Body of pancreas (tissue), 4 donors: Measurements from ENCODE around the gene DEPDC5. TPM values are rescaled to one million over a fixed set of nuclear protein-coding genes. Genes with fewer than 3 reads are reported as not detected.
"Not testable (repeated sequence)": the region's sequence is repeated elsewhere in the genome, so short reads cannot be mapped to it uniquely, and the experiment has no call there.

Experiments
- ATAC-seq: fragments of 150-250 bp; one replicate; pipeline ENCODE4 v1.9.1; 2016
- DNase-seq, 4 donors: peaks; one replicate each; pipeline ENCODE4 v3.0.0-alpha.2; 2019
- H3K27ac ChIP-seq, 4 donors: fragments of 200-600 bp; sonication (generic); 1 replicate in 3 of 4; 2 replicates in 1 of 4; pipeline versions ENCODE4 v1.5.1 to v1.6.1; 2016 to 2019; ENCODE audit warnings: mild to moderate bottlenecking in 1 of 4, mixed read lengths in 1 of 4, moderate library complexity in 1 of 4
- H3K27me3 ChIP-seq, 2 donors: fragments of 200-600 bp; sonication (generic); one replicate each; pipeline ENCODE4 v1.6.0; 2016; ENCODE audit warnings: mild to moderate bottlenecking in 1 of 2
- H3K36me3 ChIP-seq, 2 donors: fragments of 200-600 bp; sonication (generic); replicated peaks in 1 of 2; 2 replicates each; pipeline ENCODE4 v1.5.1; 2016; ENCODE audit warnings: low read depth in 2 of 2; ENCODE audit not compliant: insufficient read depth in 1 of 2
- H3K4me1 ChIP-seq: fragments of 200-600 bp; sonication (generic); one replicate; pipeline ENCODE4 v1.6.0; 2016
- H3K4me3 ChIP-seq, 2 donors: fragments of 200-600 bp; sonication (generic); 1 replicate in 1 of 2; 2 replicates in 1 of 2; pipeline ENCODE4 v1.5.1; 2016 to 2019
- H3K9me3 ChIP-seq, 3 donors: fragments of 200-600 bp; sonication (generic); 1 replicate in 2 of 3; 2 replicates in 1 of 3; pipeline ENCODE4 v1.5.1; 2016
- POLR2A ChIP-seq, 3 donors: fragments of 450-650 bp; IDR thresholded peaks; one replicate each; pipeline ENCODE4 v1.6.1; 2016; ENCODE audit warnings: antibody characterized with exemption in 3 of 3, mild to moderate bottlenecking in 2 of 3
- WGBS, 2 donors: methylation state at CpG; one replicate each; pipeline ENCODE4 v1.1.5; 2017; 5-methylcytosine and 5-hydroxymethylcytosine counted together
- intact Hi-C: fragments of 100-400 bp; cut with DNase I; formaldehyde crosslinking; loops from one replicate; pipeline ENCODE4 v1.15.1; 2023
- total RNA-seq, 2 donors: library from RNA; depleted of rRNA; stranded (reverse); fragments of >200 nt; gene quantifications; one replicate each; pipeline ENCODE4 v1.1.0, GENCODE V29; 2016
- TF ChIP-seq, protein P1 (sequence below), 7 experiments: fragments of 450-650 bp in 4 of 7; fragments of 200-600 bp in 3 of 7; sonication (generic) in 3 of 7; IDR thresholded peaks; one replicate each; pipeline ENCODE4 v1.5.1; 2016 to 2019; ENCODE audit warnings: antibody characterized with exemption in 7 of 7

The DEPDC5 gene
- total RNA-seq, 2 donors from 2014 or later = 21.4 to 40.0 TPM

DNA sequence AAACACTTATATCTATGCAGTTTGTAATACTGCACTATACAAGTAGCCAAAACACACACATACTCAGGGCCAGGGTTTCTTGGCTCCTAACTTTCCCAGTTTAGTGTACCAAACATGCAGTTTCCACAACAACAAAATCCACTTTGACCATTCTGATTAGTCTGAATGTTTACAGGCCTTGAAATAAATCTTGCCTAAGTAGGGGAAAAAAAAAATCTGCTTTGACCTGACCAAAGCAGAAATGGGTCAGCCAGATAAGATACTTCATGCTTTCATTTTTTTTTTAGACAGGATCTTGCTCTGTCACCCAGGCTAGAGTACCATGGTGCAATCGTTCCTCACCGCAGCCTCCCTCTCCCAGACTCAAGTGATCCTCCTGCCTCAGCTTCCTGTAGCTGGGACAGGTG, 14.0 kb upstream of the DEPDC5 start:
- peak; percentile 92 for ATAC-seq

DNA sequence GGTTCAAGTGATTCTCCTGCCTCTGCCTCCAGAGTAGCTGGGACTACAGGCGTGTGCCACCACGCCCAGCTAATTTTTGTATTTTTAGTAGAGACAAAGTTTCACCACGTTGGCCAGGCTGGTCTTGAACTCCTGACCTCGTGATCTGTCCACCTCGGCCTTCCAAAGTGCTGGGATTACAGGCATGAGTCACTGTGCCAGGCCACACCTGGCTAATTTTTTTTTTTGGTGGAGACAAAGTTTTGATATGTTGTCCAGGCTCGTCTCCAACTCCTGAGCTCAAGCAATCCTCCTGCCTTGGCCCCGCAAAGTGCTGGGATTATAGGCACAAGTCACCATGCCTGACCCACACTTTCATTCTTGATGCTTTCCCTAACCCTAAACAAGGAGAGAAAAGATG, 13.5 kb upstream of the DEPDC5 start:
- Histone ChIP-seq H3K27ac (peak overlapping the region in 3 of 4 donors; percentile 1 to 71 (median 66)), H3K4me1 (peaks cover 24% of the 10 kb centered on the region)

More for the DNA sequence above, 14.0 kb upstream of the DEPDC5 start:
- intact Hi-C loops = no loop called here
- no peak for TF ChIP-seq POLR2A (IDR thresholded peaks at IDR 0.05)
- TF ChIP-seq, protein P1, sequence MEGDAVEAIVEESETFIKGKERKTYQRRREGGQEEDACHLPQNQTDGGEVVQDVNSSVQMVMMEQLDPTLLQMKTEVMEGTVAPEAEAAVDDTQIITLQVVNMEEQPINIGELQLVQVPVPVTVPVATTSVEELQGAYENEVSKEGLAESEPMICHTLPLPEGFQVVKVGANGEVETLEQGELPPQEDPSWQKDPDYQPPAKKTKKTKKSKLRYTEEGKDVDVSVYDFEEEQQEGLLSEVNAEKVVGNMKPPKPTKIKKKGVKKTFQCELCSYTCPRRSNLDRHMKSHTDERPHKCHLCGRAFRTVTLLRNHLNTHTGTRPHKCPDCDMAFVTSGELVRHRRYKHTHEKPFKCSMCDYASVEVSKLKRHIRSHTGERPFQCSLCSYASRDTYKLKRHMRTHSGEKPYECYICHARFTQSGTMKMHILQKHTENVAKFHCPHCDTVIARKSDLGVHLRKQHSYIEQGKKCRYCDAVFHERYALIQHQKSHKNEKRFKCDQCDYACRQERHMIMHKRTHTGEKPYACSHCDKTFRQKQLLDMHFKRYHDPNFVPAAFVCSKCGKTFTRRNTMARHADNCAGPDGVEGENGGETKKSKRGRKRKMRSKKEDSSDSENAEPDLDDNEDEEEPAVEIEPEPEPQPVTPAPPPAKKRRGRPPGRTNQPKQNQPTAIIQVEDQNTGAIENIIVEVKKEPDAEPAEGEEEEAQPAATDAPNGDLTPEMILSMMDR (IDR thresholded peaks at IDR 0.05) = no peak
- DNase-seq = peak; percentile 31 to 70 (median 47)
- Histone ChIP-seq H3K27ac (peak overlapping the region; percentile 1 to 71 (median 40)), H3K36me3 (no peaks in the 10 kb centered on the region), H3K4me1 (peaks cover 24% of the 10 kb centered on the region), H3K9me3 (no peaks in the 10 kb centered on the region), H3K4me3 (no peak overlapping the region), H3K27me3 (no peaks in the 10 kb centered on the region)
- 18 to 58% methylated on average over 2 of the region's 2 CpGs for WGBS, 2 donors

DNA sequence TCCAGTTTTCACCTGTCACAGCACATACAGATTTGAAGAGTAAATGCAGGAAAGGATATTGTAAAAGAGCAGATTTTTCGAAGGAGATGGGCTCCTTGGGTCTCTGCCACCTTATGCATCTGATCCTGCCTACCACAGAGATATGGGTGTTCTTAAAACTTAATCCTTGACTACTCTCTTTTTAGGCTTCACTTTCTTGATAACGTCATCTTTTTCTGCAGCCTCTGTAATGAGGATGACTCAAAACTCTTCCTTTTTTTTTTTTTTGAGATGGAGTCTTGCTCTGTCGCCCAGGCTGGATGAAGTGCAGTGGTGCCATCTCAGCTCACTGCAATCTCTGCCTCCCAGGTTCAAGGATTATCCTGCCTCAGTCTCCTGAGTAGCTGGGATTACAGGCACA, 11.7 kb upstream of the DEPDC5 start:
- TF ChIP-seq POLR2A (IDR thresholded peaks at IDR 0.05) = no peak
- TF ChIP-seq, protein P1 (IDR thresholded peaks at IDR 0.05) = no peak

More for the DNA sequence above, 13.5 kb upstream of the DEPDC5 start:
- WGBS, 2 donors = 45 to 52% methylated on average over 5 to 7 of the region's 7 CpGs
- H3K36me3 ChIP-seq, H3K4me3 ChIP-seq, H3K27me3 ChIP-seq, H3K9me3 ChIP-seq, intact Hi-C loops, ATAC-seq: not testable (repeated sequence)
- DNase-seq = peak in 1 of 4 donors; percentile 17

DNA sequence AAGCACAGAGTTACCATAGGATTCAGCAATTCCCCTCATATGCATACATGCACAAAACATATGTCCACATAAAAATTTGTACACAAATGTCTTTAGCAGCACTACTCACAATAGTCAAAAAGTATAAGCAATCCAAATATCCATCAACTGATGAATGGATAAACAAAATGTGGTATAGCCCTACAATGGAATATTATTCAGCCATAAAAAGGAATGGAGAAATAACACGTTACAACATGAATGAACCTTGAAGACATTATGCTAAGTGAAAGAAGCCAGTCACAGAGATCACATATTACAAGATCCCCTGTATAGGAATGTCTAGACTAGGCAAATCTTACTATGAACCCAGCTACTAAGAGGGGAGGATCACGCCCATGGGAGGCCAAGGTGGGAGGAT, 11.1 kb upstream of the DEPDC5 start:
- Histone ChIP-seq H3K36me3 (no peaks in the 10 kb centered on the region), H3K27ac (no peak overlapping the region), H3K4me1 (peaks cover 30% of the 10 kb centered on the region), H3K27me3 (no peaks in the 10 kb centered on the region), H3K9me3 (no peaks in the 10 kb centered on the region), H3K4me3 (no peak overlapping the region)
- intact Hi-C loops = no loop called here
- WGBS, 2 donors = 96% methylated on average over 2 of the region's 2 CpGs
- no peak for DNase-seq
- no peak for ATAC-seq
- no peak for TF ChIP-seq POLR2A (IDR thresholded peaks at IDR 0.05)
- TF ChIP-seq, protein P1 (IDR thresholded peaks at IDR 0.05) = no peak

More for the DNA sequence above, 11.7 kb upstream of the DEPDC5 start:
- intact Hi-C loops = no loop called here
- no peak for DNase-seq
- 75 to 84% methylated on average over 3 of the region's 3 CpGs for WGBS, 2 donors
- Histone ChIP-seq H3K4me1 (peaks cover 29% of the 10 kb centered on the region), H3K27ac (no peak overlapping the region), H3K9me3 (no peaks in the 10 kb centered on the region), H3K4me3 (no peak overlapping the region), H3K36me3 (no peaks in the 10 kb centered on the region), H3K27me3 (no peaks in the 10 kb centered on the region)
- ATAC-seq = no peak

DNA sequence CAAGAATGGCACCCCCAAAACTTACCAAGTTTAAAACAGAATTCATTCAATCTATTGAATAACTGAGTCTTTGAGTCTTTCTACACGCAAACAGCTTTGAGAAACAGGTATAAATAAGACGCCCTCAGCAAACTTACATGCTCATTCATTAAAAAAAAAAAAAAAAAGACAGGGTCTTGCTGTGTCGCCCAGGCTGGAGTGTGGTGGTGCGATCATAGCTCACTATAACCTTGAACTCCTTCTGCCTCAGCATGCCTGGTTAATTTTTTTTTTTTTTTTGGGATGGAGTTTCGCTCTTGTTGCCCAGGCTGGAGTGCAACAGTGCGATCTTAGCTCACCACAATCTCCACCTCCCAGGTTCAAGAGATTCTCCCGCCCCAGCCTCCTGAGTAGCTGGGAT, 9.9 kb upstream of the DEPDC5 start:
- peaks cover 37% of the 10 kb centered on the region for H3K4me1 ChIP-seq
- 90 to 95% methylated on average over 7 of the region's 7 CpGs for WGBS, 2 donors
- ATAC-seq = no peak

More for the DNA sequence above, 9.9 kb upstream of the DEPDC5 start:
- no peak overlapping the region for H3K4me3 ChIP-seq
- H3K27ac ChIP-seq = no peak overlapping the region
- no peaks in the 10 kb centered on the region for H3K27me3 ChIP-seq
- no peaks in the 10 kb centered on the region for H3K9me3 ChIP-seq
- no peaks in the 10 kb centered on the region for H3K36me3 ChIP-seq
- no peak for DNase-seq
- intact Hi-C loops = no loop called here
- no peak for TF ChIP-seq POLR2A (IDR thresholded peaks at IDR 0.05)
- TF ChIP-seq, protein P1 (IDR thresholded peaks at IDR 0.05) = no peak
